ENCODE measurements around the gene SULT6B1.

- no peak for TF ChIP-seq ZNF544 (tag by site-specific recombination; IDR thresholded peaks at IDR 0.05)
- TF ChIP-seq, protein P1, sequence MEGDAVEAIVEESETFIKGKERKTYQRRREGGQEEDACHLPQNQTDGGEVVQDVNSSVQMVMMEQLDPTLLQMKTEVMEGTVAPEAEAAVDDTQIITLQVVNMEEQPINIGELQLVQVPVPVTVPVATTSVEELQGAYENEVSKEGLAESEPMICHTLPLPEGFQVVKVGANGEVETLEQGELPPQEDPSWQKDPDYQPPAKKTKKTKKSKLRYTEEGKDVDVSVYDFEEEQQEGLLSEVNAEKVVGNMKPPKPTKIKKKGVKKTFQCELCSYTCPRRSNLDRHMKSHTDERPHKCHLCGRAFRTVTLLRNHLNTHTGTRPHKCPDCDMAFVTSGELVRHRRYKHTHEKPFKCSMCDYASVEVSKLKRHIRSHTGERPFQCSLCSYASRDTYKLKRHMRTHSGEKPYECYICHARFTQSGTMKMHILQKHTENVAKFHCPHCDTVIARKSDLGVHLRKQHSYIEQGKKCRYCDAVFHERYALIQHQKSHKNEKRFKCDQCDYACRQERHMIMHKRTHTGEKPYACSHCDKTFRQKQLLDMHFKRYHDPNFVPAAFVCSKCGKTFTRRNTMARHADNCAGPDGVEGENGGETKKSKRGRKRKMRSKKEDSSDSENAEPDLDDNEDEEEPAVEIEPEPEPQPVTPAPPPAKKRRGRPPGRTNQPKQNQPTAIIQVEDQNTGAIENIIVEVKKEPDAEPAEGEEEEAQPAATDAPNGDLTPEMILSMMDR (tag by site-specific recombination; IDR thresholded peaks at IDR 0.05), result no peak
- no peak for TF ChIP-seq ZBTB11 (tag by site-specific recombination; conservative IDR thresholded peaks at IDR 0.05; ENCODE audit: low read depth)
- TF ChIP-seq SALL2 (tag by site-specific recombination; IDR thresholded peaks at IDR 0.05; ENCODE audit: borderline replicate concordance), result no peak
- no peak for TF ChIP-seq ZNF654 (tag by site-specific recombination; IDR thresholded peaks at IDR 0.05; ENCODE audit: low read depth)
- TF ChIP-seq, protein P2, sequence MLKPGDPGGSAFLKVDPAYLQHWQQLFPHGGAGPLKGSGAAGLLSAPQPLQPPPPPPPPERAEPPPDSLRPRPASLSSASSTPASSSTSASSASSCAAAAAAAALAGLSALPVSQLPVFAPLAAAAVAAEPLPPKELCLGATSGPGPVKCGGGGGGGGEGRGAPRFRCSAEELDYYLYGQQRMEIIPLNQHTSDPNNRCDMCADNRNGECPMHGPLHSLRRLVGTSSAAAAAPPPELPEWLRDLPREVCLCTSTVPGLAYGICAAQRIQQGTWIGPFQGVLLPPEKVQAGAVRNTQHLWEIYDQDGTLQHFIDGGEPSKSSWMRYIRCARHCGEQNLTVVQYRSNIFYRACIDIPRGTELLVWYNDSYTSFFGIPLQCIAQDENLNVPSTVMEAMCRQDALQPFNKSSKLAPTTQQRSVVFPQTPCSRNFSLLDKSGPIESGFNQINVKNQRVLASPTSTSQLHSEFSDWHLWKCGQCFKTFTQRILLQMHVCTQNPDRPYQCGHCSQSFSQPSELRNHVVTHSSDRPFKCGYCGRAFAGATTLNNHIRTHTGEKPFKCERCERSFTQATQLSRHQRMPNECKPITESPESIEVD (tag by site-specific recombination; IDR thresholded peaks at IDR 0.05), result no peak
- TF ChIP-seq ZNF514 (tag by site-specific recombination; IDR thresholded peaks at IDR 0.05), result no peak
- TF ChIP-seq ZNF274 (IDR thresholded peaks at IDR 0.05; ENCODE audit: low read length), result no peak
- no peak for TF ChIP-seq ZNF274 (tag by site-specific recombination; IDR thresholded peaks at IDR 0.05; ENCODE audit: borderline replicate concordance)
- TF ChIP-seq ZNF707 (tag by site-specific recombination; IDR thresholded peaks at IDR 0.05), result no peak
- no peak for TF ChIP-seq ZNF18 (tag by site-specific recombination; IDR thresholded peaks at IDR 0.05)
Observed at GRCh38 chr2:37223131-37223530, 34.7 kb upstream of the SULT6B1 start.

Measured in HEK293 (cell line).